ENCODE results near the gene SCCPDH. TPM values are rescaled to one million over a fixed set of nuclear protein-coding genes. Genes with fewer than 3 reads are reported as not detected.

The SCCPDH gene
- total and polyA plus RNA-seq, 2 of the 13 experiments (the other 11 are each of a cell fraction or from before 2014, with no cell fraction given): 36.7 to 62.3 TPM

DNA sequence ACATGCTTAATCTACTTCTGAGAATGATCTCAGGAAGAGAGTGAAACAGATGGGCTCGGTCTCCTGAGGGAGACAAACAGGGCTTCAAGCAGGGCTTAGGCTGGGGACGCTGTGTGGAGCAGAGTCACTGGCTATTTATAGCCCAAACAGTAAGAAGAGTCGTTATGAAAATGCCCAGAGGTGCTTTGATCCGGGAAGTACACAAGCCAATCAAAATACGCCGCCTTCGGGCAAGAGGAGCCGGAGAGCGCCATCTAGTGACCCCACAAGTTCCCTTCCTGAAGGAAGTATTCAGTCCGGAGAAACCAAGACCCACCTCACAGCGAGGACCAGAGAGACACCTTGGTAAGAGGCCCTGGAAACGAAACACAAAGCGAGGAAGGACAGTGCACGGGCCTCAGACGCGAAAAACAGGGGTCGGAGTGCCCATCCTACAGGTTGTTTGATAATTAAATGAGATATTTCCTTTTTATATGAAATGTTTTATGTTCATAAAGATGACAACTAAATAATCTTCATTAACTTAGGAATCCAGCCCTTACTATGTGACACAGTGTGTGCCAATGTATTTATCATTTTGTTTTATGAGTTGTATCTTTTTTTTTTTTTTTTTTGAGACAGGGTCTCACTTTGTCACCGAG lies 25.0 kb upstream of the SCCPDH start (continued):
- TF ChIP-seq, protein P1, sequence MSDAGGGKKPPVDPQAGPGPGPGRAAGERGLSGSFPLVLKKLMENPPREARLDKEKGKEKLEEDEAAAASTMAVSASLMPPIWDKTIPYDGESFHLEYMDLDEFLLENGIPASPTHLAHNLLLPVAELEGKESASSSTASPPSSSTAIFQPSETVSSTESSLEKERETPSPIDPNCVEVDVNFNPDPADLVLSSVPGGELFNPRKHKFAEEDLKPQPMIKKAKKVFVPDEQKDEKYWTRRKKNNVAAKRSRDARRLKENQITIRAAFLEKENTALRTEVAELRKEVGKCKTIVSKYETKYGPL (CRISPR knock-in tag; IDR thresholded peaks at IDR 0.05): 0 out of 2 replicates have a peak, but pooled peaks have one; percentile 24
- TF ChIP-seq, protein P2, sequence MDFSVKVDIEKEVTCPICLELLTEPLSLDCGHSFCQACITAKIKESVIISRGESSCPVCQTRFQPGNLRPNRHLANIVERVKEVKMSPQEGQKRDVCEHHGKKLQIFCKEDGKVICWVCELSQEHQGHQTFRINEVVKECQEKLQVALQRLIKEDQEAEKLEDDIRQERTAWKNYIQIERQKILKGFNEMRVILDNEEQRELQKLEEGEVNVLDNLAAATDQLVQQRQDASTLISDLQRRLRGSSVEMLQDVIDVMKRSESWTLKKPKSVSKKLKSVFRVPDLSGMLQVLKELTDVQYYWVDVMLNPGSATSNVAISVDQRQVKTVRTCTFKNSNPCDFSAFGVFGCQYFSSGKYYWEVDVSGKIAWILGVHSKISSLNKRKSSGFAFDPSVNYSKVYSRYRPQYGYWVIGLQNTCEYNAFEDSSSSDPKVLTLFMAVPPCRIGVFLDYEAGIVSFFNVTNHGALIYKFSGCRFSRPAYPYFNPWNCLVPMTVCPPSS (IDR thresholded peaks at IDR 0.05): no peak
- TF ChIP-seq JUND (CRISPR knock-in tag; IDR thresholded peaks at IDR 0.05) (no peak), PCBP2 (optimal IDR thresholded peaks at IDR 0.05; ENCODE audit: low read depth, low read length, poor library complexity, severe bottlenecking) (no peak), ZNF879 (CRISPR knock-in tag; IDR thresholded peaks at IDR 0.05) (no peak), ZNF792 (CRISPR knock-in tag; IDR thresholded peaks at IDR 0.05) (no peak), ZNF354B (CRISPR knock-in tag; IDR thresholded peaks at IDR 0.05) (no peak), KLF15 (CRISPR knock-in tag; IDR thresholded peaks at IDR 0.05; ENCODE audit: borderline replicate concordance) (no peak), EEA1 (CRISPR knock-in tag; IDR thresholded peaks at IDR 0.05; ENCODE audit: borderline replicate concordance) (no peak), ZNF543 (CRISPR knock-in tag; IDR thresholded peaks at IDR 0.05) (no peak), ZNF468 (CRISPR knock-in tag; IDR thresholded peaks at IDR 0.05) (no peak), ARNTL (CRISPR knock-in tag; IDR thresholded peaks at IDR 0.05) (no peak)
- TF ChIP-seq, protein P3, sequence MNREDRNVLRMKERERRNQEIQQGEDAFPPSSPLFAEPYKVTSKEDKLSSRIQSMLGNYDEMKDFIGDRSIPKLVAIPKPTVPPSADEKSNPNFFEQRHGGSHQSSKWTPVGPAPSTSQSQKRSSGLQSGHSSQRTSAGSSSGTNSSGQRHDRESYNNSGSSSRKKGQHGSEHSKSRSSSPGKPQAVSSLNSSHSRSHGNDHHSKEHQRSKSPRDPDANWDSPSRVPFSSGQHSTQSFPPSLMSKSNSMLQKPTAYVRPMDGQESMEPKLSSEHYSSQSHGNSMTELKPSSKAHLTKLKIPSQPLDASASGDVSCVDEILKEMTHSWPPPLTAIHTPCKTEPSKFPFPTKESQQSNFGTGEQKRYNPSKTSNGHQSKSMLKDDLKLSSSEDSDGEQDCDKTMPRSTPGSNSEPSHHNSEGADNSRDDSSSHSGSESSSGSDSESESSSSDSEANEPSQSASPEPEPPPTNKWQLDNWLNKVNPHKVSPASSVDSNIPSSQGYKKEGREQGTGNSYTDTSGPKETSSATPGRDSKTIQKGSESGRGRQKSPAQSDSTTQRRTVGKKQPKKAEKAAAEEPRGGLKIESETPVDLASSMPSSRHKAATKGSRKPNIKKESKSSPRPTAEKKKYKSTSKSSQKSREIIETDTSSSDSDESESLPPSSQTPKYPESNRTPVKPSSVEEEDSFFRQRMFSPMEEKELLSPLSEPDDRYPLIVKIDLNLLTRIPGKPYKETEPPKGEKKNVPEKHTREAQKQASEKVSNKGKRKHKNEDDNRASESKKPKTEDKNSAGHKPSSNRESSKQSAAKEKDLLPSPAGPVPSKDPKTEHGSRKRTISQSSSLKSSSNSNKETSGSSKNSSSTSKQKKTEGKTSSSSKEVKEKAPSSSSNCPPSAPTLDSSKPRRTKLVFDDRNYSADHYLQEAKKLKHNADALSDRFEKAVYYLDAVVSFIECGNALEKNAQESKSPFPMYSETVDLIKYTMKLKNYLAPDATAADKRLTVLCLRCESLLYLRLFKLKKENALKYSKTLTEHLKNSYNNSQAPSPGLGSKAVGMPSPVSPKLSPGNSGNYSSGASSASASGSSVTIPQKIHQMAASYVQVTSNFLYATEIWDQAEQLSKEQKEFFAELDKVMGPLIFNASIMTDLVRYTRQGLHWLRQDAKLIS (CRISPR knock-in tag; IDR thresholded peaks at IDR 0.05): no peak
- TF ChIP-seq, protein P4, sequence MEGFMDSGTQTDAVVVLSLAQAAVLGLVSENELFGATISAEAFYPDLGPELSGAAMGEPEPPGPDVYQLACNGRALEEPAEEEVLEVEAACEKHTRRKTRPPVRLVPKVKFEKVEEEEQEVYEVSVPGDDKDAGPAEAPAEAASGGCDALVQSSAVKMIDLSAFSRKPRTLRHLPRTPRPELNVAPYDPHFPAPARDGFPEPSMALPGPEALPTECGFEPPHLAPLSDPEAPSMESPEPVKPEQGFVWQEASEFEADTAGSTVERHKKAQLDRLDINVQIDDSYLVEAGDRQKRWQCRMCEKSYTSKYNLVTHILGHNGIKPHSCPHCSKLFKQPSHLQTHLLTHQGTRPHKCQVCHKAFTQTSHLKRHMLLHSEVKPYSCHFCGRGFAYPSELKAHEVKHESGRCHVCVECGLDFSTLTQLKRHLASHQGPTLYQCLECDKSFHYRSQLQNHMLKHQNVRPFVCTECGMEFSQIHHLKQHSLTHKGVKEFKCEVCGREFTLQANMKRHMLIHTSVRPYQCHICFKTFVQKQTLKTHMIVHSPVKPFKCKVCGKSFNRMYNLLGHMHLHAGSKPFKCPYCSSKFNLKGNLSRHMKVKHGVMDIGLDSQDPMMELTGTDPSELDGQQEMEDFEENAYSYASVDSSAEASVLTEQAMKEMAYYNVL (CRISPR knock-in tag; IDR thresholded peaks at IDR 0.05; ENCODE audit: borderline replicate concordance): no peak; the same call in 1 of the 2 replicates
- TF ChIP-seq, protein P5, sequence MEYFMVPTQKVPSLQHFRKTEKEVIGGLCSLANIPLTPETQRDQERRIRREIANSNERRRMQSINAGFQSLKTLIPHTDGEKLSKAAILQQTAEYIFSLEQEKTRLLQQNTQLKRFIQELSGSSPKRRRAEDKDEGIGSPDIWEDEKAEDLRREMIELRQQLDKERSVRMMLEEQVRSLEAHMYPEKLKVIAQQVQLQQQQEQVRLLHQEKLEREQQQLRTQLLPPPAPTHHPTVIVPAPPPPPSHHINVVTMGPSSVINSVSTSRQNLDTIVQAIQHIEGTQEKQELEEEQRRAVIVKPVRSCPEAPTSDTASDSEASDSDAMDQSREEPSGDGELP (IDR thresholded peaks at IDR 0.05; ENCODE audit: borderline replicate concordance, low read depth): no peak
- TF ChIP-seq, protein P6, sequence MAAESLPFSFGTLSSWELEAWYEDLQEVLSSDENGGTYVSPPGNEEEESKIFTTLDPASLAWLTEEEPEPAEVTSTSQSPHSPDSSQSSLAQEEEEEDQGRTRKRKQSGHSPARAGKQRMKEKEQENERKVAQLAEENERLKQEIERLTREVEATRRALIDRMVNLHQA (CRISPR knock-in tag; IDR thresholded peaks at IDR 0.05): no peak
- TF ChIP-seq, protein P7, sequence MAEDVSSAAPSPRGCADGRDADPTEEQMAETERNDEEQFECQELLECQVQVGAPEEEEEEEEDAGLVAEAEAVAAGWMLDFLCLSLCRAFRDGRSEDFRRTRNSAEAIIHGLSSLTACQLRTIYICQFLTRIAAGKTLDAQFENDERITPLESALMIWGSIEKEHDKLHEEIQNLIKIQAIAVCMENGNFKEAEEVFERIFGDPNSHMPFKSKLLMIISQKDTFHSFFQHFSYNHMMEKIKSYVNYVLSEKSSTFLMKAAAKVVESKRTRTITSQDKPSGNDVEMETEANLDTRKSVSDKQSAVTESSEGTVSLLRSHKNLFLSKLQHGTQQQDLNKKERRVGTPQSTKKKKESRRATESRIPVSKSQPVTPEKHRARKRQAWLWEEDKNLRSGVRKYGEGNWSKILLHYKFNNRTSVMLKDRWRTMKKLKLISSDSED (CRISPR knock-in tag; IDR thresholded peaks at IDR 0.05): no peak

All from HepG2 (cell line).